G401 (cell line): Measurements from ENCODE around the gene STAT4. TPM values are rescaled to one million over a fixed set of nuclear protein-coding genes. Genes with fewer than 3 reads are reported as not detected.

ENCODE experiments used
- DNase-seq: peaks from one replicate; pipeline ENCODE4 v3.0.0-alpha.2; 2015; ENCODE audit warnings: low spot score
- in situ Hi-C: cut with HindIII; loops from 2 replicates; pipeline ENCODE4 v1.10.0; 2016; ENCODE audit warnings: low sequenced_read_pairs, mixed read lengths
- total RNA-seq: library from RNA; depleted of rRNA; stranded (reverse); fragments of >200 nt; shearing (Covaris generic); gene quantifications from 2 replicates; pipeline ENCODE4 v1.2.3, GENCODE V29; 2014

STAT4 gene
- total RNA-seq, 1 experiment from 2014 or later = not detected

GRCh38 chr2:191061381-191061980 lies 89.3 kb downstream of the STAT4 start:
- DNase-seq = no peak
- in situ Hi-C loops = no loop called here

GRCh38 chr2:191059308-191059707 lies 91.5 kb downstream of the STAT4 start:
- in situ Hi-C loops = no loop called here
- DNase-seq = no peak

GRCh38 chr2:191056228-191056627 lies 94.6 kb downstream of the STAT4 start:
- no peak for DNase-seq
- in situ Hi-C loops = no loop called here

- DNase-seq = no peak
- in situ Hi-C loops = no loop called here
Measured at GRCh38 chr2:191053256-191053655, 97.5 kb downstream of the STAT4 start.

GRCh38 chr2:191051825-191052778 lies 98.7 kb downstream of the STAT4 start:
- peak; percentile 51 for DNase-seq
- in situ Hi-C loops = no loop called here

- DNase-seq = no peak
- in situ Hi-C loops = no loop called here
Measured at GRCh38 chr2:191051177-191051576, 99.6 kb downstream of the STAT4 start.

- in situ Hi-C loops = no loop called here
- DNase-seq = no peak
Measured at GRCh38 chr2:191050640-191050987, 100.2 kb downstream of the STAT4 start.

- in situ Hi-C loops = no loop called here
- DNase-seq = no peak
Measured at GRCh38 chr2:191049728-191050639, 100.8 kb downstream of the STAT4 start.

GRCh38 chr2:191048073-191048472 lies 102.7 kb downstream of the STAT4 start:
- no peak for DNase-seq
- in situ Hi-C loops = no loop called here

- DNase-seq = no peak
- in situ Hi-C loops = no loop called here
Measured at GRCh38 chr2:191045141-191045540, 105.7 kb downstream of the STAT4 start.

GRCh38 chr2:191043438-191043837 lies 107.4 kb downstream of the STAT4 start:
- DNase-seq = no peak
- in situ Hi-C loops = no loop called here

GRCh38 chr2:191041418-191042161 lies 109.2 kb downstream of the STAT4 start:
- no peak for DNase-seq
- in situ Hi-C loops = no loop called here

GRCh38 chr2:191039616-191040015 lies 111.2 kb downstream of the STAT4 start:
- in situ Hi-C loops = no loop called here
- DNase-seq = no peak

- no peak for DNase-seq
- in situ Hi-C loops = no loop called here
Measured at GRCh38 chr2:191038741-191039140, 112.1 kb downstream of the STAT4 start.

GRCh38 chr2:191038241-191038725 lies 112.5 kb downstream of the STAT4 start:
- in situ Hi-C loops = no loop called here
- no peak for DNase-seq

- DNase-seq = no peak
- in situ Hi-C loops = no loop called here
Measured at GRCh38 chr2:191037351-191037750, 113.4 kb downstream of the STAT4 start.

GRCh38 chr2:191036363-191036762 lies 114.4 kb downstream of the STAT4 start:
- in situ Hi-C loops = no loop called here
- DNase-seq = no peak

GRCh38 chr2:191032588-191033429 lies 118.0 kb downstream of the STAT4 start:
- no peak for DNase-seq
- in situ Hi-C loops = no loop called here
